WTC11 (cell line): Measurements from ENCODE around the gene PRDM5. TPM values are rescaled to one million over a fixed set of nuclear protein-coding genes. Genes with fewer than 3 reads are reported as not detected.

Source experiments
- ATAC-seq: fragments of 200-7000 bp; cut with Tn5 transposase; 2 replicates; pipeline ENCODE4 v1.10.0; 2021; ENCODE audit warnings: mild to moderate bottlenecking, moderate library complexity
- CTCF ChIA-PET: fragments of 300-600 bp; sonication (Branson Sonifier 250); formaldehyde crosslinking; loops from one replicate; lab custom pipeline; 2021; ENCODE audit warnings: antibody characterized with exemption; lab: Charles Lee
- POLR2A ChIA-PET: fragments of 350-600 bp; sonication (Branson Sonifier 250); formaldehyde crosslinking; loops from one replicate; lab custom pipeline; 2021; ENCODE audit warnings: antibody characterized with exemption; lab: Charles Lee
- DNase-seq: peaks from one replicate; pipeline ENCODE4 v3.0.0; 2021; ENCODE audit warnings: low spot score
- H3K27ac Mint-ChIP-seq: 2 replicates; pipeline ENCODE4 v1.8.0; 2021; ENCODE audit warnings: mixed read lengths
- H3K27me3 Mint-ChIP-seq: 2 replicates; pipeline ENCODE4 v1.8.0; 2021; ENCODE audit warnings: low read depth, mild to moderate bottlenecking, moderate library complexity, mixed read lengths
- H3K36me3 Mint-ChIP-seq: 2 replicates; pipeline ENCODE4 v1.8.0; 2021; ENCODE audit warnings: mixed read lengths
- H3K4me1 Mint-ChIP-seq: 2 replicates; pipeline ENCODE4 v1.8.0; 2022; ENCODE audit warnings: mixed read lengths
- H3K4me3 Mint-ChIP-seq: 2 replicates; pipeline ENCODE4 v1.8.0; 2021; ENCODE audit warnings: mild to moderate bottlenecking, moderate library complexity, mixed read lengths
- H3K9me3 Mint-ChIP-seq: 2 replicates; pipeline ENCODE4 v1.8.0; 2021; ENCODE audit warnings: mixed read lengths
- AFF4 ChIP-seq: sonication (generic); formaldehyde crosslinking; IDR thresholded peaks from 2 replicates; pipeline ENCODE4 v1.8.1; 2023; ENCODE audit warnings: mild to moderate bottlenecking, missing genetic modification reagents, borderline replicate concordance
- AR ChIP-seq: fragments of 250-450 bp; sonication (Bioruptor Pico); IDR thresholded peaks from 2 replicates; pipeline ENCODE4 v1.9.0; 2021; ENCODE audit warnings: mild to moderate bottlenecking
- ATF1 ChIP-seq: sonication (generic); formaldehyde crosslinking; IDR thresholded peaks from 2 replicates; pipeline ENCODE4 v1.8.1; 2023; ENCODE audit warnings: mild to moderate bottlenecking, moderate library complexity, missing genetic modification reagents
- ATF6 ChIP-seq: sonication (generic); formaldehyde crosslinking; IDR thresholded peaks from 2 replicates; pipeline ENCODE4 v1.8.1; 2023; ENCODE audit warnings: mild to moderate bottlenecking, missing genetic modification reagents
- E2F5 ChIP-seq: sonication (generic); formaldehyde crosslinking; IDR thresholded peaks from 2 replicates; pipeline ENCODE4 v1.8.1; 2022; ENCODE audit warnings: mild to moderate bottlenecking, moderate library complexity, missing genetic modification reagents
- ELF4 ChIP-seq: sonication (generic); formaldehyde crosslinking; IDR thresholded peaks from 2 replicates; pipeline ENCODE4 v1.8.1; 2022; ENCODE audit warnings: low read depth, mild to moderate bottlenecking, moderate library complexity, missing genetic modification reagents
- ESRRA ChIP-seq: sonication (generic); formaldehyde crosslinking; IDR thresholded peaks from 2 replicates; pipeline ENCODE4 v1.8.1; 2022; ENCODE audit warnings: mild to moderate bottlenecking, missing genetic modification reagents, borderline replicate concordance
- GRHL2 ChIP-seq: fragments of 250-450 bp; sonication (Bioruptor Pico); IDR thresholded peaks from 2 replicates; pipeline ENCODE4 v1.8.0; 2022; ENCODE audit warnings: mild to moderate bottlenecking, moderate library complexity; ENCODE audit not compliant: insufficient replicate concordance, severe bottlenecking
- IRF2 ChIP-seq: sonication (generic); formaldehyde crosslinking; IDR thresholded peaks from 2 replicates; pipeline ENCODE4 v1.8.0; 2022; ENCODE audit warnings: low read depth, missing genetic modification reagents, borderline replicate concordance
- MAX ChIP-seq: sonication (generic); formaldehyde crosslinking; IDR thresholded peaks from 2 replicates; pipeline ENCODE4 v1.8.0; 2022; ENCODE audit warnings: mild to moderate bottlenecking, missing genetic modification reagents
- PREB ChIP-seq: sonication (generic); formaldehyde crosslinking; IDR thresholded peaks from 2 replicates; pipeline ENCODE4 v1.8.1; 2022; ENCODE audit warnings: mild to moderate bottlenecking, missing genetic modification reagents, moderate library complexity, borderline replicate concordance
- SMAD3 ChIP-seq: sonication (generic); formaldehyde crosslinking; IDR thresholded peaks from 2 replicates; pipeline ENCODE4 v1.8.0; 2022; ENCODE audit warnings: missing genetic modification reagents, mild to moderate bottlenecking, borderline replicate concordance
- TEAD1 ChIP-seq: sonication (generic); formaldehyde crosslinking; IDR thresholded peaks from 2 replicates; pipeline ENCODE4 v1.8.0; 2022; ENCODE audit warnings: mild to moderate bottlenecking, missing genetic modification reagents
- TP53 ChIP-seq: sonication (generic); formaldehyde crosslinking; IDR thresholded peaks from 2 replicates; pipeline ENCODE4 v1.8.1; 2023; ENCODE audit warnings: mild to moderate bottlenecking, missing genetic modification reagents
- USF2 ChIP-seq: sonication (generic); formaldehyde crosslinking; IDR thresholded peaks from 2 replicates; pipeline ENCODE4 v1.8.1; 2023; ENCODE audit warnings: mild to moderate bottlenecking, missing genetic modification reagents, moderate library complexity
- ZNF396 ChIP-seq: fragments of 250-450 bp; sonication (Bioruptor Pico); IDR thresholded peaks from 2 replicates; pipeline ENCODE4 v1.8.0; 2021; ENCODE audit warnings: mild to moderate bottlenecking, moderate library complexity, borderline replicate concordance
- ZNF512 ChIP-seq: sonication (generic); formaldehyde crosslinking; IDR thresholded peaks from 2 replicates; pipeline ENCODE4 v1.8.1; 2022; ENCODE audit warnings: missing genetic modification reagents, borderline replicate concordance
- total RNA-seq: library from RNA; stranded (reverse); gene quantifications from 3 replicates; pipeline ENCODE4 v1.2.3, GENCODE V29; 2021

Gene PRDM5
- total RNA-seq, 1 experiment from 2014 or later, result 47.0 TPM

GRCh38 chr4:120688791-120689190 is 233.7 kb downstream of the PRDM5 start:
- CTCF ChIA-PET, result no interaction called here
- ATAC-seq (no peak), DNase-seq (no peak)
- no peak for TF ChIP-seq AFF4 (CRISPR knock-in tag)
- no peak for TF ChIP-seq ZNF396 (CRISPR knock-in tag)
- TF ChIP-seq USF2 (CRISPR knock-in tag), result no peak
- no peak for TF ChIP-seq ATF1 (CRISPR knock-in tag)
- TF ChIP-seq ELF4 (CRISPR knock-in tag), result no peak
- no peak for TF ChIP-seq TEAD1
- no peak for TF ChIP-seq ESRRA (CRISPR knock-in tag)
- TF ChIP-seq PREB (CRISPR knock-in tag), result no peak
- TF ChIP-seq ATF6 (CRISPR knock-in tag), result no peak
- no peak for TF ChIP-seq IRF2
- no peak for TF ChIP-seq AR
- no peaks in the 10 kb centered on the region for H3K27me3 Mint-ChIP-seq
- no peaks in the 10 kb centered on the region for H3K36me3 Mint-ChIP-seq
- no peak overlapping the region for H3K27ac Mint-ChIP-seq
- H3K9me3 Mint-ChIP-seq, result no peaks in the 10 kb centered on the region
- POLR2A ChIA-PET, result no interaction called here
- peaks cover 8% of the 10 kb centered on the region for H3K4me1 Mint-ChIP-seq
- no peak overlapping the region for H3K4me3 Mint-ChIP-seq

GRCh38 chr4:120685756-120686278 is 236.7 kb downstream of the PRDM5 start:
- no peak for DNase-seq
- Mint-ChIP-seq H3K27ac (no peak overlapping the region), H3K27me3 (no peaks in the 10 kb centered on the region), H3K9me3 (no peaks in the 10 kb centered on the region), H3K36me3 (no peaks in the 10 kb centered on the region), H3K4me3 (no peak overlapping the region), H3K4me1 (peaks cover 8% of the 10 kb centered on the region)
- POLR2A ChIA-PET, result no interaction called here
- CTCF ChIA-PET, result interaction anchor here (1.3 kb wide), 1 partner anchor 399 kb away, joined by 4 read pairs; no protein-coding TSS in a partner anchor
- ATAC-seq, result peak; percentile 75
- TF ChIP-seq TP53 (CRISPR knock-in tag) (no peak), TEAD1 (no peak), MAX (CRISPR knock-in tag) (no peak), E2F5 (CRISPR knock-in tag) (no peak), GRHL2 (CRISPR knock-in tag) (no peak), SMAD3 (CRISPR knock-in tag) (no peak), AR (no peak), ZNF512 (CRISPR knock-in tag) (no peak)
